GM18507 (cell line): Measurements from ENCODE around the gene DIS3L2.
"Not testable (repeated sequence)": the region's sequence is repeated elsewhere in the genome, so short reads cannot be mapped to it uniquely, and the experiment has no call there.

ENCODE experiments used
- DNase-seq: peaks from one replicate; pipeline ENCODE4 v3.0.0; 2011; ENCODE audit warnings: low read depth; ENCODE audit not compliant: insufficient read length; ENCODE audit errors: extremely low spot score
- FAIRE-seq: peaks from 2 replicates; lab custom pipeline; 2011; peaks lifted over from hg19 to GRCh38; lab: Jason Lieb, UNC

The DIS3L2 gene

GRCh38 chr2:232363784-232364615 lies 402.5 kb downstream of the DIS3L2 start:
- DNase-seq: peak; percentile 37

GRCh38 chr2:232364806-232365594 lies 403.5 kb downstream of the DIS3L2 start:
- FAIRE-seq: not testable (repeated sequence)

More at GRCh38 chr2:232363784-232364615, 402.5 kb downstream of the DIS3L2 start:
- peak; percentile 81 for FAIRE-seq

GRCh38 chr2:232365621-232366321 lies 404.3 kb downstream of the DIS3L2 start:
- no peak for DNase-seq
- FAIRE-seq: no peak

More at GRCh38 chr2:232364806-232365594, 403.5 kb downstream of the DIS3L2 start:
- not testable (repeated sequence) for DNase-seq

GRCh38 chr2:232366461-232366860 lies 404.9 kb downstream of the DIS3L2 start:
- FAIRE-seq, DNase-seq: not testable (repeated sequence)

- DNase-seq: no peak
- FAIRE-seq: no peak
These were observed 405.5 kb downstream of the DIS3L2 start for GRCh38 chr2:232367016-232367415.

GRCh38 chr2:232367591-232368233 lies 406.2 kb downstream of the DIS3L2 start:
- FAIRE-seq: no peak
- DNase-seq: no peak

- FAIRE-seq (no peak), DNase-seq (no peak)
These were observed 406.8 kb downstream of the DIS3L2 start for GRCh38 chr2:232368311-232368731.

GRCh38 chr2:232369126-232369951 lies 407.8 kb downstream of the DIS3L2 start:
- no peak for FAIRE-seq
- DNase-seq: no peak

- DNase-seq, FAIRE-seq: not testable (repeated sequence)
These were observed 408.5 kb downstream of the DIS3L2 start for GRCh38 chr2:232370007-232370406.

GRCh38 chr2:232372231-232373208 lies 411.0 kb downstream of the DIS3L2 start:
- DNase-seq: no peak

GRCh38 chr2:232374356-232374755 lies 412.8 kb downstream of the DIS3L2 start:
- FAIRE-seq: no peak
- no peak for DNase-seq

More at GRCh38 chr2:232372231-232373208, 411.0 kb downstream of the DIS3L2 start:
- FAIRE-seq: no peak

- DNase-seq (no peak), FAIRE-seq (no peak)
These were observed 413.7 kb downstream of the DIS3L2 start for GRCh38 chr2:232375164-232375563.

GRCh38 chr2:232376260-232376659 lies 414.7 kb downstream of the DIS3L2 start:
- no peak for FAIRE-seq
- DNase-seq: no peak

- DNase-seq (no peak), FAIRE-seq (no peak)
These were observed 415.2 kb downstream of the DIS3L2 start for GRCh38 chr2:232376713-232377112.

- FAIRE-seq: no peak
- no peak for DNase-seq
These were observed 415.8 kb downstream of the DIS3L2 start for GRCh38 chr2:232377319-232377718.

GRCh38 chr2:232377841-232378734 lies 416.6 kb downstream of the DIS3L2 start:
- no peak for DNase-seq
- no peak for FAIRE-seq
